LoVo (cell line): ENCODE results near the gene P2RY10.
"Not testable (repeated sequence)": the region's sequence is repeated elsewhere in the genome, so short reads cannot be mapped to it uniquely, and the experiment has no call there.

Source experiments
- DNase-seq: peaks from one replicate; pipeline ENCODE4 v3.0.0-alpha.2; 2016; ENCODE audit warnings: low spot score

The P2RY10 gene

GRCh38 chrX:78945186-78945912 is at the start of gene P2RY10:
TSS of gene P2RY10 (plus strand) at chrX:78945391. CDS start at chrX:78960521, 15,130 bp downstream.
- DNase-seq = no peak

GRCh38 chrX:78922754-78923153 is 22.4 kb upstream of the P2RY10 start:
- no peak for DNase-seq

DNA sequence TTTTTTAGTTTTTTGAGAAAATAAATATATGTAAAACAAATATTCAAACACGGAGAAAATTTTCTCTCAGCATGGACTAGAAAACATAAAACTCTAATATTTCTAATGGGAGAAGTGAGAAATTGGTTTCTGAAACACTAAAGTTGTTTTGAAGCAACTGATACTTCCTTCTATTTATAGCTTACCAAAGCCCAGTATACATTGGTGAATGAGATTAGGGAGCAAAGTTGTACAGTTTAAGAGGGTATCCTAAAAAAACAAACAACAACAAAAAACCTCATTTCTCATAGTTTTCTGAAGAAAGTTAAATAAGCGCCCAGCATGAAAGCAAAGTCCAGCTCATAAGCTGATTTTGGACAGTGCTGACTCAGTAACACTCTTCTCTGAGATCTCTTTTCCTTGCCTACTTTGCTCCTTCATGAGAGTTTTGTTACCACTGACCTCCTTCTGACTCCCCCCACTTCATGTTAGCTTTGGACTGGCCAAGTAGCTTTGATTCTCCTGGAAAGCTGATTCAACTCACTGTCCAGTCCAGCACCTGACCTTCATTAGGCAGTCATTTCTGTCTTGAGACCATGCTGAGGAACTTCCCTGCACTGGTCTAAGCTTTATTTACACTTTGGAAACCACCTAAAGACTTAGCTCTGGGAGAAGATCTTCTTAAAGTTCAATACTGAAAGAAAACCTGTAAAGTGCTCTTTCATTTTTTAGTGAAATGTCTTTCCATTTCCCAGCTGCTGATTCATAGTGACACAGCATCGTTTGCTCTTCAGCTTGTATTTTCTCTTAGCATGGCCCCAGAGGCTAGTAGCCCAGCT is 21.8 kb upstream of the P2RY10 start:
- DNase-seq = no peak

DNA sequence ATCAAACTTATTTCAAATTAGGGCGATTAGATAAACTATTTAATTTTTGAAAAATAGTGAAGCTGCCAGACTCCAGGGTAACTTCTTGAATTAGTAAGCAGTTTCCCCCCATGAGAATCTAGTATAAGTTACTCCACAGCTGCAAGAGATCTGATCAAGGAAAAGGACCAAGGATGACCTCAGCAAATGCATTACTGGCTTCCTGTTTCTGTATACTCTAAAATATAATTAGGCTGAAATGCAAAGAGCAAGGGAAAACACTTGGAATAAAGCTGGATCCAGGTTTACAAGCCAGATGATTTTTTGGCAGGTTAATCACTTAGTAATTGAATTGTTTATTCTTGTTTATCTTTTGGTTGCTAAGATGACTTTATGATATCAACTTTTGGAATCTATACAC is 13.4 kb upstream of the P2RY10 start:
- no peak for DNase-seq

GRCh38 chrX:78934866-78935265 is 10.3 kb upstream of the P2RY10 start:
- no peak for DNase-seq

DNA sequence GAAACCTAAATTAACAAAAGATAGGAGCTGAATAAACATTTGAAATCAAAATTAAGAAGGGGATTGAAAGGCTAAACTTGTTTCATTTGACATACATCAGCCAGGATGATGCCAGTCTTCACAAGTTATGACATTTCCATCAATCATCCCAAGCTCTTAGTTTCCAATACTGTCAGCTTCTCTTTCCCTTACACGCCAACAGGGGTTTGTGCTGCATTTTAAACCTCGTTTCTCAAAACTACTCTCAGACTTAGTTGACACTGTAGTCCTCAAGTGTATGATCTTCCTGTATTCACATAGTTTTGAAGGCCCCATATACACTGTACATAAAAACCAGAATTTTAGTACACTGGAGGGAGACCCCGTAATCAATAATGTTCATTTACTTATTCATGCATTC is 840 bp upstream of the P2RY10 start:
- no peak for DNase-seq

GRCh38 chrX:78946178-78946931 is 1.2 kb downstream of the P2RY10 start:
- DNase-seq = no peak

- DNase-seq = no peak
These were observed 5.0 kb downstream of the P2RY10 start for GRCh38 chrX:78950009-78950835.

DNA sequence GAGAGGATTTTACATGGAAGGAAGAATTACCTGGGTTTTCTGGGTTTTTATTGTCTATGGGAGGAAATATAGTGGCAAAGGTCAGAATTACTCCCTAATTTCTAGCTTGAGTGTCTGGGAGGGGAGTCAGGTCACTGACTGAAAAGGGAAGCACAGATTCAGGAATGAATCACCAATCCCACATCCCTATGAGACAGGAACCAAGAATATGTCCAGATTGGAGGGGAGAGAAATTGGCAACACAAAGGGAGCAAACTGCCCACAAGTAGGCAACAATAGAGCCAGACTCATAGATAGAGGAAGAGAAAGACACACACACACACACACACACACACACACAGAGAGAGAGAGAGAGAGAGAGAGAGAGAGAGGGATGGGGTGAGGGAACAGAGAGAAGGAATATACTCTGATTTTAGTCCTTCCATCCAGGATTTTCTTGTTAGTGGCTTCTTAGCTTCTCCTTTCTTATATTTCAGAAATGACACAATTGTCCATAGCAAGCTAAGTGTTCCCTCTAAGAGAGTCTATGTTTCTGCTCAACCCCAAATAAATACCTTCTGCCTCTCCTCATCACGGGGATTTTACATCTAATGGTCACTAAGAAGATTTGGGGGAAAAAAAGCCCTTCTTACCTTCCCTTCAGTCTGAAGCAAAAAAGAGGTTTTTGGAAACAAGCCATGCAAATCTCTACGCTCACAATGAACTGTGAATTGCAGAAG is 12.0 kb downstream of the P2RY10 start:
- DNase-seq = no peak

DNA sequence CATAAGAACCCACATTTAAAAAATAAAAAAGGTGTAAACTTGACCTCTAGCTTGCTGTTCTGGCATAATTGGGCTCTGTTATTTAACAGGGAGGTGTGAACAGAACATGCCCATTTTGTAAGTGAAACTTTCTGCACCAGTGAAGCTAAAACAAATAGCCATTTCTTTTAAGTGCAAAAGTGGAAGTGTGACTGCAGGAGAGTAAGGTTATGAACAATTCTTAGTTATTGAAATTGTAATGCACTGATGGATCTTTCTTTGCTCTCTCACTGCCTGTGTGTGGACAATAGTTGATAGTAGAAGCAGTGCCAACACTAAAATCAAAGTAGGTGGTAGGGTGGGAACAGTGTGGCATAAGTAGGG is 12.6 kb downstream of the P2RY10 start:
- no peak for DNase-seq

GRCh38 chrX:78958419-78959116 is 13.4 kb downstream of the P2RY10 start:
- no peak for DNase-seq

DNA sequence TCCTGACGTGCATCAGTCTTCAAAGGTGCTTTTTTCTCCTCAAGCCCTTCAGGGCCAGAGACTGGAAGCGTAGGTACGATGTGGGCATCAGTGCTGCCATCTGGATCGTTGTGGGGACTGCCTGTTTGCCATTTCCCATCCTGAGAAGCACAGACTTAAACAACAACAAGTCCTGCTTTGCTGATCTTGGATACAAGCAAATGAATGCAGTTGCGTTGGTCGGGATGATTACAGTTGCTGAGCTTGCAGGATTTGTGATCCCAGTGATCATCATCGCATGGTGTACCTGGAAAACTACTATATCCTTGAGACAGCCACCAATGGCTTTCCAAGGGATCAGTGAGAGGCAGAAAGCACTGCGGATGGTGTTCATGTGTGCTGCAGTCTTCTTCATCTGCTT is 15.7 kb downstream of the P2RY10 start:
- DNase-seq = no peak

DNA sequence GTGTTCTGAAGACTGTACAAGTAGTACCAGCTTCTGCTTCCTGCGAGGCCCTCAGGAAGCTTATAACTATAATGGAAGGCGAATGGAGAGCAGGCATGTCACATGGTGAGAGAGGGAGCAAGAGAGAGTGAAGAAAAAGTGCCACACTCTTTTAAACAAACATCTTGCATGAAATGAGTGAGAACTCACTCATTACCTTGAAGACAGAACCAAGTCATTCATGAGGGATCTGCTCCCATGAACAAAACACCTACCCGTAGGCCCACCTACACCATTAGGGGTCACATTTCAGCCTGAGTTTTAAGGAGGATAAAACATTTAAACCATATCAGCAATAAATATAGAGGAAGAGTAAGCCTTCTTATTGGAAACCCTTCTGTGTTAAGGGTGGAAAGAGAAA is 19.4 kb downstream of the P2RY10 start:
- DNase-seq = no peak

DNA sequence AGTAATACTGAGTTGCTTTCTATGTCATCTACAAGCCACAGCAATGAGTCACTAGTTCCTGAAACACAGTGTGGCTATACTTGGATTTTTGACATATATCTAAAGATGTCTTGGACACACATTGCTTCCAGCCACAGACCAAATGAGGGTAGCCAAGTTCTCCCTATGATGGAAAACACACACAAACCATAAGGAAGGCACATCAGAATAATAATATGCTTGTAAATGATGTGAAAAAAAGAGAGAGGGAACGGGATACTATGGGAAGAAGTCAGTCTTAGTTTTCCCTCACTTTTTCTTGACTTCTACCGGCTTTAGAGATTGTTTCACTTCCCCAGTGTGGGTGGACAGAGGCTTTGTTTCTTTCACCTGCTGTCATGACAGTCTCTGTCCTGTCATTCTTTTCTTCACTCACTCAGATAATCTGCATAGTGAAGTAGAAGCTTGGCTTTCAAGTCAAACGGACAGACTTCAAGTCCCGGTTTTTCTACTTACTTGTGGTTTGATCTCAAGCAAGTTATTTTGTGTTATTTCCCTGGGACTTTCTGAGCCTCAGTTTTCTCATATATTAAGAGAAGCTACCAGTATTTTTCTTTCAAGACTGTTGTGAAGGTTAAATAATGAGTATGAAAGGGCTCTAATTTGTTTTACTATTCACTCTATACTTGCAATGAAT is 34.7 kb downstream of the P2RY10 start:
- no peak for DNase-seq

DNA sequence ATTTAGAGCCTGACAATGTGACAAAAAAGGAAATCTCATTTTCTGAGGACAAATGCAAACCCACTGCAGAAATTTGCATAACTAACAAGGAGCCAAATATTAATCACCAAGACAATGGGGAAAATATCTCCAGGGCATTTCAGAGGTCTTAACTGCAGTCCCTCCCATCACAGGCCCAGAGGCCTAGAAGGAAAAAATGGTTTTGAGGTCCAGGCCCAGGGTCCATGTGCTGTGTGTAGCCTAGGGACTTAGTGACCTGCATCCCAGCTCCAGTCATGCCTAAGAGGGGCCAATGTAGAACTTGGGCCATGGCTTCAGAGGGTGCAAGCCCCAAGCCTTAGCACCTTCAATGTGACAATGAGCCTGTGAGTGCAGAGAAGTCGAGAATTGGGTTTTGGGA is 44.2 kb downstream of the P2RY10 start:
- DNase-seq = no peak

GRCh38 chrX:78997870-78998558 is 52.8 kb downstream of the P2RY10 start:
- no peak for DNase-seq

DNA sequence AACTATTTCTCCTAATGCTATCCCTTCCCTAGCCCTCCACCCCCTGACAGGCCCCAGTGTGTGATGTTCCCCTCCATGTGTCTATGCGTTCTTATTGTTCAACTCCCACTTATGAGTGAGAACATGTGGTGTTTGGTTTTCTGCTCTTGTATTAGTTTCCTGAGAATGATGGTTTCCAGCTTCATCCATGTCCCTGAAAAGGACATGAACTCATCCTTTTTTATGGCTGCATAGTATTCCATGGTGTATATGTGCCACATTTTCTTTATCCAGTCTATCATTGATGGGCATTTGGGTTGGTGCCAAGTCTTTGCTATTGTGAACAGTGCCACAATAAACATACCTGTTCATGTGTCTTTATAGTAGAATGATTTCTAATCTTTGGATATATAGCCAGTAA is 62.3 kb downstream of the P2RY10 start:
- not testable (repeated sequence) for DNase-seq
